Left lung (tissue), 10 donors: Measurements from ENCODE around the gene LCN1. TPM values are rescaled to one million over a fixed set of nuclear protein-coding genes. Genes with fewer than 3 reads are reported as not detected.
"Not testable (repeated sequence)": the region's sequence is repeated elsewhere in the genome, so short reads cannot be mapped to it uniquely, and the experiment has no call there.

Source experiments
- ATAC-seq: fragments of 200-7000 bp; cut with Tn5 transposase; one replicate; pipeline ENCODE4 v1.9.1; 2020; ENCODE audit warnings: moderate library complexity
- DNase-seq, 4 donors: peaks; one replicate each; pipeline ENCODE4 v3.0.0-alpha.2; 2013 to 2020
- H3K27ac ChIP-seq, 2 donors: fragments of 200-600 bp; sonication (generic) in 1 of 2; one replicate each; pipeline versions ENCODE4 v1.5.0 to v1.8.0; 2020 to 2021
- H3K27me3 ChIP-seq, 2 donors: fragments of 200-600 bp; sonication (generic) in 1 of 2; one replicate each; pipeline versions ENCODE4 v1.5.0 to v1.8.0; 2020 to 2021
- H3K36me3 ChIP-seq, 2 donors: fragments of 200-600 bp; sonication (generic) in 1 of 2; one replicate each; pipeline versions ENCODE4 v1.5.0 to v1.8.0; 2020 to 2021
- H3K4me1 ChIP-seq, 2 donors: fragments of 200-600 bp; one replicate each; pipeline ENCODE4 v1.8.0; 2021
- H3K4me3 ChIP-seq, 2 donors: fragments of 200-600 bp; sonication (generic) in 1 of 2; one replicate each; pipeline versions ENCODE4 v1.5.0 to v1.8.0; 2020 to 2021; ENCODE audit warnings: mild to moderate bottlenecking in 1 of 2
- H3K9me3 ChIP-seq, 2 donors: fragments of 200-600 bp; sonication (generic) in 1 of 2; one replicate each; pipeline versions ENCODE4 v1.5.0 to v1.8.0; 2020 to 2021
- intact Hi-C, 2 donors: fragments of 100-400 bp; cut with DNase I; formaldehyde crosslinking; loops; one replicate each; pipeline versions ENCODE4 v1.11.2 to v1.14.2; 2022
- polyA plus RNA-seq, 6 donors: library from polyadenylated mRNA; unstranded; fragments of 120-200 nt; gene quantifications; one replicate each; pipeline ENCODE4 v1.2.1, GENCODE V29; 2013; ENCODE audit not compliant: insufficient read length in 6 of 6
- total RNA-seq, 2 donors: library from RNA; stranded (reverse); fragmentation: NEBNext Ultra II Directional; extraction: Animal tissue kit (Norgen Biotek cat#: 25700); gene quantifications; one replicate each; pipeline ENCODE4 v1.2.1, GENCODE V29; 2021
- TF ChIP-seq, protein P1 (sequence below), 2 donors: fragments of 200-600 bp; sonication (generic) in 1 of 2; IDR thresholded peaks; one replicate each; pipeline versions ENCODE4 v1.5.0 to v1.8.0; 2021; ENCODE audit warnings: antibody characterized with exemption in 2 of 2
- donor health status: DM: no; HTN: yes; CAD: no.
- donor health status: DM: no; HTN: no; CAD: no.

The LCN1 gene
- total and polyA plus RNA-seq, 8 donors, result not detected

- no peak for ATAC-seq
- no peak overlapping the region for H3K4me3 ChIP-seq
- peaks cover 0 to 55% of the 10 kb centered on the region in 2 donors for H3K27me3 ChIP-seq
- no peak overlapping the region for H3K27ac ChIP-seq
- DNase-seq, result peak in 2 of 4 donors; percentile 25 to 53
- TF ChIP-seq, protein P1, sequence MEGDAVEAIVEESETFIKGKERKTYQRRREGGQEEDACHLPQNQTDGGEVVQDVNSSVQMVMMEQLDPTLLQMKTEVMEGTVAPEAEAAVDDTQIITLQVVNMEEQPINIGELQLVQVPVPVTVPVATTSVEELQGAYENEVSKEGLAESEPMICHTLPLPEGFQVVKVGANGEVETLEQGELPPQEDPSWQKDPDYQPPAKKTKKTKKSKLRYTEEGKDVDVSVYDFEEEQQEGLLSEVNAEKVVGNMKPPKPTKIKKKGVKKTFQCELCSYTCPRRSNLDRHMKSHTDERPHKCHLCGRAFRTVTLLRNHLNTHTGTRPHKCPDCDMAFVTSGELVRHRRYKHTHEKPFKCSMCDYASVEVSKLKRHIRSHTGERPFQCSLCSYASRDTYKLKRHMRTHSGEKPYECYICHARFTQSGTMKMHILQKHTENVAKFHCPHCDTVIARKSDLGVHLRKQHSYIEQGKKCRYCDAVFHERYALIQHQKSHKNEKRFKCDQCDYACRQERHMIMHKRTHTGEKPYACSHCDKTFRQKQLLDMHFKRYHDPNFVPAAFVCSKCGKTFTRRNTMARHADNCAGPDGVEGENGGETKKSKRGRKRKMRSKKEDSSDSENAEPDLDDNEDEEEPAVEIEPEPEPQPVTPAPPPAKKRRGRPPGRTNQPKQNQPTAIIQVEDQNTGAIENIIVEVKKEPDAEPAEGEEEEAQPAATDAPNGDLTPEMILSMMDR (IDR thresholded peaks at IDR 0.05), result no peak
- no peaks in the 10 kb centered on the region for H3K36me3 ChIP-seq
- H3K9me3 ChIP-seq, result no peaks in the 10 kb centered on the region
- no peaks in the 10 kb centered on the region for H3K4me1 ChIP-seq
- intact Hi-C loops, result no loop called here
Measured at GRCh38 chr9:135525241-135526088, 4.2 kb downstream of the LCN1 start.

GRCh38 chr9:135526089-135526729, 5.0 kb downstream of the LCN1 start:
- H3K4me1 ChIP-seq, result no peaks in the 10 kb centered on the region
- no peak for DNase-seq
- intact Hi-C loops, result no loop called here
- H3K36me3 ChIP-seq, result no peaks in the 10 kb centered on the region
- H3K9me3 ChIP-seq, result no peaks in the 10 kb centered on the region
- TF ChIP-seq, protein P1 (IDR thresholded peaks at IDR 0.05), result no peak
- H3K4me3 ChIP-seq, result no peak overlapping the region
- no peak overlapping the region for H3K27ac ChIP-seq
- ATAC-seq, result no peak
- peaks cover 0 to 60% of the 10 kb centered on the region in 2 donors for H3K27me3 ChIP-seq

DNA sequence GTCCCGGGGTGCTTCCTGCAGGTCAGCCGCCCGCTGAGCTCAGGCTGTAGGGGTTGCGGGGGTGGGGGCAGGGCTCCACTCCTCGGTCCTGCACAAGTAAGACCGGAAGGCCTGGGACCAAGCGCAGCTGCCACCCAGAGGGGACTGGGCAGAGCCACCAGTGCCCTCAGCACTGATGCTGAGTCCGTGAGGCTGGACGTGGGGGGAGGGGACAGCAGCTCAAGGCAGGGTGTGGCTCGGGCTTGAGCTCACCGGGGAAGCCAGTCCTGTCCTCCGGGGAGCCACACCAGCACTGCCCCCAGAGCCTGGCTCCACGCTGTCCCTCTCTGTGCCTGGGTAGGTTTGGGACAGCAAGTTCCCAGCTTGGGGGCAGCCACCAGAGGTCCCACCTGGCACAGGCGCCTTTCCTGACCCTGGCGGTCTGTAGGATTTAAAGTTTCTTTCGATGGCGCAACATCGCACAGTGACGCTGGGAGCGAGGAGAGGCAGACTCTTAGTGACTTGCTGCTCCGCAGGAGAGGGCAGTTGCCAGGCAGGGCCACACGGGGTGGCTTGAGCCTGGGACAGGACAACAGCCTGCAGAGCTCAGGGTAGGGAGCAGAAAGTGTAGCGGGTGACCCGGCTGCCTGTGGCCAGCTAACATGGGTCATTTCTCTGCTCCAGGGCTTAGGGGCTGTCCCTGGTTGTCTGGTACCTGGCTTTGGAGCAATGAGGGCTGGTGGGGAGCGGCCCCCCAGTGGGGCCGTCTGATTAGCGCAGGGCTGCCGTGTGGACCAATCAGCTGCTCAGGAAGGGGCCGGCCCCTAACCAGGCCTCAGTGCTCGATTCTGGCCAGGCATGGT, 5.7 kb downstream of the LCN1 start:
- TF ChIP-seq, protein P1 (IDR thresholded peaks at IDR 0.05), result no peak
- H3K4me1 ChIP-seq, result no peaks in the 10 kb centered on the region
- intact Hi-C loops, result no loop called here
- no peak overlapping the region for H3K4me3 ChIP-seq
- H3K27me3 ChIP-seq, result peaks cover 0 to 56% of the 10 kb centered on the region in 2 donors
- H3K9me3 ChIP-seq, result no peaks in the 10 kb centered on the region
- no peak overlapping the region for H3K27ac ChIP-seq
- H3K36me3 ChIP-seq, result no peaks in the 10 kb centered on the region
- DNase-seq, result peak in 2 of 4 donors; percentile 25 to 72
- ATAC-seq, result no peak

DNA sequence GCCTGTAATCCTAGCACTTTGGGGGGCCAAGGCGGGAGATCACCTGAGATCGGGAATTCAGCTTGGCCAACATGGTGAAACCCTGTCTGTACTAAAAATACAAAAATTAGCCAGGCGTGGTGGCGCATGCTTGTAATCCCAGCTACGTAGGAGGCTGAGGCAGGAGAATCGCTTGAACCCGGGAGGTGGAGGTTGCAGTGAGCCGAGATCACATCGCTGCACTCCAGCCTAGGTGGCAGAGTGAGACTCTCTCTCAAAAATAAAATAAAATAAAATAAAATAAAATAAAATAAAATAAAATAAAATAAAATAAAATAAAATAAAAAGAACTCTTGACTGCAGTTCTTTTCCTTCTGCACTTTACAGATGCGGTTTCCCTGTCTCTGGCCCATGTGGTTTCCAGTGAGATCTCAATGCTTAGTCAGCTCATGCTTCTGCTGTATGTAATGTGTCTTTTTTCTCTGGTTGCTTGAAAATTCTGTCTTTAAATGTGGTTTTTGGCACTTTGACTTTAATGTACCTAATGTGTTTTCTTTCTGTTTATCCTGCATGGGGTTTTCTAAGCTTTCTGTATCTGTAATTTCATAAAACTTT, 7.7 kb downstream of the LCN1 start:
- H3K27ac ChIP-seq, H3K9me3 ChIP-seq, ATAC-seq, H3K4me1 ChIP-seq, intact Hi-C loops, H3K4me3 ChIP-seq, H3K36me3 ChIP-seq, DNase-seq: not testable (repeated sequence)
- peaks cover 0 to 45% of the 10 kb centered on the region in 2 donors for H3K27me3 ChIP-seq

DNA sequence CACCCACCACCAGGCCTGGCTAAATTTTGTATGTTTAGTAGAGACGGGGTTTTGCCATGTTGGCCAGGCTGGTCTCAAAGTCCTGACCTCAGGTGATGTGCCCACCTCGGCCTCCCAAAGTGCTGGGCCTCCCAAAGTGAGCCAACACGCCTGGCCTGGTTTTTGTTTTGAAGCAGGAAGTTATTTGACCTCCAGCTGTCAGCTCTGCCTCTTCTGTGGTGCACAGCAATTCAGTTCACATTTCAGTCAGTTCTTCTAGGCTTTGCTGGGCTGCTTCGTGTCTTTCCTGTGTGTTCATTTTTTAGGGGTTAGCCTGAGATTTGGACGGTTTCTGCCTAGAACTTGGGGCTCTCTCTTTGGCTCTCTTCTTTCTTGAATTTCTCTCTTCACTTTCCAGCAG, 8.9 kb downstream of the LCN1 start:
- DNase-seq, result no peak
- intact Hi-C loops, result no loop called here

More for the DNA sequence above, 8.9 kb downstream of the LCN1 start:
- peaks cover 0 to 41% of the 10 kb centered on the region in 2 donors for H3K27me3 ChIP-seq
- TF ChIP-seq, protein P1 (IDR thresholded peaks at IDR 0.05), result no peak
- H3K4me3 ChIP-seq, result no peak overlapping the region
- ATAC-seq, result no peak
- no peaks in the 10 kb centered on the region for H3K9me3 ChIP-seq
- H3K27ac ChIP-seq, result no peak overlapping the region
- H3K4me1 ChIP-seq, result no peaks in the 10 kb centered on the region
- H3K36me3 ChIP-seq, result no peaks in the 10 kb centered on the region
